ENCODE measurements around the gene CD59. TPM values are rescaled to one million over a fixed set of nuclear protein-coding genes. Genes with fewer than 3 reads are reported as not detected.

The CD59 gene
- total and polyA plus RNA-seq, 9 of the 15 experiments (the other 6 are each of a cell fraction or from before 2014, with no cell fraction given): 38.1 to 338 (median 173) TPM

GRCh38 chr11:33709466-33709865 lies 26.8 kb downstream of the CD59 start:
- H3K79me2 ChIP-seq (ENCODE audit: control insufficient read depth, insufficient read depth, low read length): peaks cover 11% of the 10 kb centered on the region; the same call in 1 of the 3 replicates
- CTCF ChIA-PET (ENCODE audit: low intra/inter-chr PET ratio): no interaction called here

More at GRCh38 chr11:33709466-33709865, 26.8 kb downstream of the CD59 start:
- Histone ChIP-seq H3K9me1 (ENCODE audit: control insufficient read depth, insufficient read depth, low read length) (peaks cover 4% of the 10 kb centered on the region), H3K27me3 (ENCODE audit: control insufficient read depth in 2 of 2, insufficient read depth in 2 of 2, low read length in 2 of 2) (no peaks in the 10 kb centered on the region), H4K20me1 (replicated peaks; ENCODE audit: control insufficient read depth, insufficient read depth, low read length) (no peaks in the 10 kb centered on the region), H3K36me3 (ENCODE audit: control insufficient read depth, insufficient read depth, low read length) (peaks cover 84% of the 10 kb centered on the region), H3K4me1 (replicated peaks in 1 of 2; ENCODE audit: control insufficient read depth in 2 of 2, insufficient read depth in 2 of 2, low read length in 2 of 2) (peaks cover 0 to 4% of the 10 kb centered on the region in 2 experiments; a peak in 3 of 5 replicates), H3K27ac (ENCODE audit: extremely low read depth, low read depth, low read length) (no peak overlapping the region), H3K9ac (ENCODE audit: insufficient read depth in 1 of 2, low read depth in 2 of 2, low read length in 2 of 2) (no peak overlapping the region), H3K9me3 (replicated peaks; ENCODE audit: control insufficient read depth, insufficient read depth, low read depth, low read length) (no peaks in the 10 kb centered on the region), H3K4me2 (ENCODE audit: insufficient read depth, low read length) (no peak overlapping the region), H3K4me3 (no peak overlapping the region), H2AFZ (ENCODE audit: low read depth, low read length) (no peak overlapping the region)
- ATAC-seq (no peak), FAIRE-seq (no peak), DNase-seq (ENCODE audit: extremely low read depth in 1 of 4, low spot score in 3 of 4) (no peak)
- POLR2A ChIA-PET: interaction anchor here (0.7 to 2.2 kb wide), 4 partner anchors 8 to 530 kb away, joined by 3 to 6 read pairs (median 3); no protein-coding TSS in a partner anchor
- BruUV-seq (replicated peaks): TSS peak; percentile 20
- in situ Hi-C loops (cut with MboI): no loop called here
- intact Hi-C loops (cut with micrococcal nuclease): no loop called here
- no peak for TF ChIP-seq TCF15 (CRISPR knock-in tag; IDR thresholded peaks at IDR 0.05)
- no peak for TF ChIP-seq MYC (IDR thresholded peaks at IDR 0.05; ENCODE audit: low read depth, low read length)
- TF ChIP-seq MYC (CRISPR knock-in tag; IDR thresholded peaks at IDR 0.05; ENCODE audit: borderline replicate concordance, low read depth): no peak
- no peak for TF ChIP-seq HBP1 (CRISPR knock-in tag; IDR thresholded peaks at IDR 0.05)
- no peak for TF ChIP-seq SRSF9 (IDR thresholded peaks at IDR 0.05; ENCODE audit: borderline replicate concordance, low read depth, low read length)
- no peak for TF ChIP-seq RREB1 (CRISPR knock-in tag; IDR thresholded peaks at IDR 0.05)
- TF ChIP-seq MEIS2 (IDR thresholded peaks at IDR 0.05; ENCODE audit: partially characterized antibody): no peak
- WGBS (ENCODE audit: insufficient coverage, low coverage, missing lambda C conversion rate): 61% methylated on average over 3 of the region's 3 CpGs

All from K562 (cell line).